Uterus (tissue), 4 donors: ENCODE data around the gene PLS1. TPM values are rescaled to one million over a fixed set of nuclear protein-coding genes. Genes with fewer than 3 reads are reported as not detected.
"Not testable (repeated sequence)": the region's sequence is repeated elsewhere in the genome, so short reads cannot be mapped to it uniquely, and the experiment has no call there.

Experiments
- DNase-seq, 2 donors: peaks; one replicate each; pipeline ENCODE4 v3.0.0-alpha.2; 2019 to 2020
- H3K27ac ChIP-seq, 2 donors: fragments of 200-600 bp; sonication (generic); 1 replicate in 1 of 2; 2 replicates in 1 of 2; pipeline ENCODE4 v1.5.1; 2016 to 2018
- H3K27me3 ChIP-seq, 2 donors: fragments of 200-600 bp; sonication (generic); one replicate each; pipeline ENCODE4 v1.5.1; 2018 to 2019; ENCODE audit warnings: control low read depth in 1 of 2
- H3K36me3 ChIP-seq, 2 donors: fragments of 200-600 bp; sonication (generic); one replicate each; pipeline ENCODE4 v1.5.1; 2019; ENCODE audit warnings: control low read depth in 1 of 2
- H3K4me1 ChIP-seq, 2 donors: fragments of 200-600 bp; sonication (generic); one replicate each; pipeline ENCODE4 v1.5.1; 2018 to 2019; ENCODE audit warnings: control low read depth in 1 of 2
- H3K4me3 ChIP-seq, 2 donors: fragments of 200-600 bp; sonication (generic); 1 replicate in 1 of 2; 2 replicates in 1 of 2; pipeline ENCODE4 v1.5.1; 2018 to 2019; ENCODE audit warnings: mild to moderate bottlenecking in 1 of 2
- H3K9me3 ChIP-seq, 2 donors: fragments of 200-600 bp; sonication (generic); one replicate each; pipeline ENCODE4 v1.5.1; 2019; ENCODE audit warnings: control low read depth in 1 of 2
- CTCF ChIP-seq, 4 experiments: fragments of 200-600 bp in 2 of 4; fragments of 450-650 bp in 2 of 4; sonication (generic) in 2 of 4; IDR thresholded peaks; one replicate each; pipeline ENCODE4 v1.5.1; 2016 to 2019; ENCODE audit warnings: antibody characterized with exemption in 4 of 4, mild to moderate bottlenecking in 2 of 4, moderate library complexity in 1 of 4
- POLR2A ChIP-seq, 2 donors: fragments of 450-650 bp; IDR thresholded peaks; one replicate each; pipeline ENCODE4 v1.6.1; 2016; ENCODE audit warnings: antibody characterized with exemption in 2 of 2, mild to moderate bottlenecking in 1 of 2, moderate library complexity in 1 of 2
- intact Hi-C: fragments of 100-400 bp; cut with DNase I; formaldehyde crosslinking; loops from one replicate; pipeline ENCODE4 v1.15.1; 2023; ENCODE audit warnings: low total_unique reads
- total RNA-seq, 4 donors: library from RNA; depleted of rRNA in 3 of 4; stranded (reverse); fragments of >200 nt in 3 of 4; gene quantifications; one replicate each; pipeline versions ENCODE4 v1.1.0 to v1.2.4, GENCODE V29; 2014 to 2023
- donor health status: DM: yes; HTN: yes; CAD: no.

PLS1 gene
- total RNA-seq, 4 donors from 2014 or later, result 0.26 to 4.5 (median 1.8) TPM

DNA sequence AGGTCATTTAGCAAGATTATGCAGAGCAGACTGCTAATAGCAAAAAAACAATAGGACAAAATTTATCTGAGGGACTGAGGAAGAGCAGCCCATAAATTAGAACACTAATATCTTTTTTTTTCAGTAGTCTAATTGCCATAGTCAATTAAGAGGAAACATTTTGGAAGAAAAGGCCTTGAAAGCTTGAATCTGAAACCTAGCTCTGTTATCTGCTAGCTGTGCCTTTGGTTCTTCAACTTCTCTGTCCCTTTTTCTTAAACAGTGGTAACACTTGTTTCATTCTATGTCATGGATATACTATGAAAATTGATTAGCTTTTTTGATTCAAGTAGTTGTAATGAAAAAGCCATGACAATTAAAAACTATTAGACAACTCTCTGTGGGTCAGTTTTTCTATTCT lies 19.4 kb upstream of the PLS1 start:
- Histone ChIP-seq H3K9me3 (no peaks in the 10 kb centered on the region), H3K27me3 (no peaks in the 10 kb centered on the region), H3K27ac (no peak overlapping the region), H3K4me3 (no peak overlapping the region), H3K36me3 (no peaks in the 10 kb centered on the region), H3K4me1 (no peaks in the 10 kb centered on the region)
- no peak for DNase-seq
- no peak for TF ChIP-seq CTCF (IDR thresholded peaks at IDR 0.05)
- TF ChIP-seq POLR2A (IDR thresholded peaks at IDR 0.05), result no peak
- intact Hi-C loops, result no loop called here

DNA sequence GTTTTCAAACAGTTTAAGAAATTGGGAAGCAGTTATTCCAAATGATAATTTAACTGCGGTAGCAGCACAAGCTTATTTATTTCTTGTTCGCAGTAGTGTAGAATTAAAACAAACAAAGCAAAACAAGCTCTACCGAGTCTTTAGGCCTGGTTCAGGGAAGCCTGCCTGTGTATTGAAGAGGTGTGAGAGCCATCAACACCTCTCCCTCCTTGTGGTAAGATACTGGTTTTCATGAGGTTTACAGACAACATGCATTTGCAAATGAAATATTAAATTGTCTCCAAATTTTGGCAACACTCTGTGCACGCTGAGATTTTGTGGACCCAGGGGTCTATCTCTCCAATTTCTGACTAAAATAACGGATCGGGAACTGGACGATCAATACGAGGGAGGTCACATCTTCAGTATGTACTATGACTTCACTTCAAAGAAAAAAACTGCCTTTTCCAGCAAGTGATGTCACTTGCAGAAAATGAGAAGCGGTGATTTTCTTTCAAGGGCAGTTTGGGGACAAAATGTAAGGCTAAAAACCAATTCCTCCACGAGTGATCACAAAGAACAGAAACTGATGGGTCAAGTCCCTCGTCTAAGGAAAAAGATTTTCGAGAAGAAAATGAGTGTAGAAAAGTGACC lies 18.4 kb upstream of the PLS1 start:
- Histone ChIP-seq H3K4me3 (peak overlapping the region; percentile 85 to 92), H3K36me3 (no peaks in the 10 kb centered on the region), H3K9me3 (no peaks in the 10 kb centered on the region), H3K27me3 (no peaks in the 10 kb centered on the region), H3K4me1 (no peaks in the 10 kb centered on the region), H3K27ac (peak overlapping the region; percentile 84 to 92)
- no peak for DNase-seq
- intact Hi-C loops, result no loop called here
- no peak for TF ChIP-seq POLR2A (IDR thresholded peaks at IDR 0.05)
- no peak for TF ChIP-seq CTCF (IDR thresholded peaks at IDR 0.05)

DNA sequence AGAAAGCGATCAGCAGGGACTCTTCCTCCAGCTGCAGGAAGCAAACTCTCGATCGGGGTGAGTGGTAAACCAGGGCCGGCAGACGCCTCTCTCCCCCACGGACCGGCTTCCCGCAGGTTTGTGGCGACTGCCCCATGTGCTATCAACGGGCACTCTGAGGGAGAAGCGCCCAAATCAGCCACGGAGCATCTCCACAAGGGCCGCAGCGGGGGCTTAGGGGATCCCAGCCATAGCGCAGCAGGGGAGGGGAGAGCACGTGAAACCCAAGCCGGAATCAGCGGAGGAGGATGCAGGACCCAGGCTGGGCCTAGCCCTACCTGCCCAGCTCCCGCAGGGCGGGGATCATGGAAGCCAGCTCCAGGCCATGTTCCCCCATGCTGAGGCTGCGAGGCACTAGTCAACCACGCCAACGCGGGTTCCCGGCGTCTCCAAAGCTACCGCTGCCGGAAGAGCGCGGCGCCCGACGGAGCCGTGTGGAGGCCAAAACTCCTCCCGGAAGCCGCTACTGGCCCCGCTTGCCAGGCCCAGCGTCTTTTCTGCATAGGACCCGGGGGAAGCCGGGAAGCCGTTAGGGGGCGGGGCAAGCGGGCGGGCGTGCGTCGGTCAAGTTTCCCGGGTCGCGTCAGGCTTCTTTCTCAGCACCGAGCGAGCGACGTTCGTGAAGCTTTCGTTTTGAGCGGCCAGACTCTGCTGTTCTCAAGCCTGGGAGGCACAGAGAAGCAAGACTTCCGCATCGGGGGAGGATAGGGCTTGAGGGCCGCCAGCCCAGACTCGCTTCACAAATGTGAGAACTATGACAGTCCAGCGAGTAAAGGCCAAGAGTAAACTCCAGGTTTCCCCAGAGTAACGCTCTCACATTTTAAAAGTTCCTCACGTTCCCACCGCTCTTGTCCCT lies 17.6 kb upstream of the PLS1 start, which contains the start of gene ATR:
TSS of gene ATR (minus strand) at position 405 of the 895 bp plus-strand sequence. CDS start at position 376, 29 bp downstream.
- DNase-seq, result peak; percentile 96
- H3K4me1 ChIP-seq, result no peaks in the 10 kb centered on the region
- peak within 1 kb of the TSS; percentile 84 to 92 for H3K27ac ChIP-seq
- peak within 1 kb of the TSS; percentile 85 to 92 for H3K4me3 ChIP-seq
- intact Hi-C loops, result no loop called here
- H3K36me3 ChIP-seq, result no peaks in the 10 kb centered on the region
- no peaks in the 10 kb centered on the region for H3K27me3 ChIP-seq
- H3K9me3 ChIP-seq, result no peaks in the 10 kb centered on the region
- peak; percentile 32 to 62 for TF ChIP-seq POLR2A (IDR thresholded peaks at IDR 0.05)
- TF ChIP-seq CTCF (IDR thresholded peaks at IDR 0.05), result peak in 2 of 4 experiments; percentile 1 to 31

DNA sequence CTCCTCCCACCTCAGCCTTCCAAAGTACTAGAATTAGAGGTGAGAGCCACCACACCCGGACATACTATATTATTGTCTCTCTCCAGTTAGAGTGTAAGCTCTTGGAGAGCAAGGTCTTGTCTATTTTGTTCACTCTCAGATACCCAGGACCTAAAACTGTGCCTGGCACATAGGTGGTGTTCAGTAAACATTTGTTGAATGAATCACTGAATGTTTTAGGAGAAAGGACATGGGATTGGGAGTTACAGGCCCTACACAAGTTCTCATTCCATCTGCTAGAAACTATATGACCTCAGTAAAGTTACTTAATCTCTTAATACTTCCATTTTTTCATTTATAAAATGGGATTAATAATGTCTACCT lies 16.2 kb upstream of the PLS1 start:
- DNase-seq, result no peak
- Histone ChIP-seq H3K4me3 (no peak overlapping the region), H3K36me3 (no peaks in the 10 kb centered on the region), H3K27me3 (no peaks in the 10 kb centered on the region), H3K9me3 (no peaks in the 10 kb centered on the region), H3K27ac (no peak overlapping the region), H3K4me1 (no peaks in the 10 kb centered on the region)
- intact Hi-C loops, result no loop called here
- no peak for TF ChIP-seq POLR2A (IDR thresholded peaks at IDR 0.05)
- no peak for TF ChIP-seq CTCF (IDR thresholded peaks at IDR 0.05)

DNA sequence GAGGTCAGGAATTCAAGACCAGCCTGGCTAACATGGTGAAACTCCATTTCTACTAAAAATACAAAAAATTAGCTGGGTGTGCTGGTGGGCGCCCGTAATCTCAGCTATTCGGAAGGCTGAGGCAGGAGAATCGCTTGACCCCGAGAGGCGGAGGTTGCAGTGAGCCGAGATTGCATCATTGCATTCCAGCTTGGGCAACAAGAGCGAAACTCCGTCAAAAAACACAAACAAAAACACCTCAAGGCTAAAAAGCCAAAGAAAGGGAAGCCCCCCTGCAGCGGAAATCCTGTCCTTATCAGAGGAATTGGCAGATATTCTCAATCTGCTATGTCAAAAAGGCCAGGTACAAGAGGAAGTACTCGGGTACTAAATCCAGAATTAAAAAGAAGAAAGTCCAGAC lies 15.1 kb upstream of the PLS1 start:
- DNase-seq, H3K4me3 ChIP-seq, H3K27me3 ChIP-seq, H3K9me3 ChIP-seq, H3K27ac ChIP-seq, H3K36me3 ChIP-seq, intact Hi-C loops, H3K4me1 ChIP-seq: not testable (repeated sequence)
